Mammary epithelial cell (primary cell): ENCODE data around the gene RASGRP1.

Experiments used
- EZH2 ChIP-seq: IDR thresholded peaks from 2 replicates; pipeline ENCODE4 v1.6.1; 2012; ENCODE audit warnings: low read length, inconsistent platforms, borderline replicate concordance
- TF ChIP-seq, protein P1 (sequence below), 2 donors: IDR thresholded peaks in 1 of 2; conservative IDR thresholded peaks in 1 of 2; 2 replicates each; pipeline ENCODE4 v1.5.1; 2011 to 2012; ENCODE audit warnings: inconsistent platforms in 2 of 2, low read length in 2 of 2, mild to moderate bottlenecking in 2 of 2, control low read depth in 1 of 2, low read depth in 1 of 2; ENCODE audit not compliant: insufficient read depth in 1 of 2; ENCODE audit errors: extremely low read depth in 1 of 2

DNA sequence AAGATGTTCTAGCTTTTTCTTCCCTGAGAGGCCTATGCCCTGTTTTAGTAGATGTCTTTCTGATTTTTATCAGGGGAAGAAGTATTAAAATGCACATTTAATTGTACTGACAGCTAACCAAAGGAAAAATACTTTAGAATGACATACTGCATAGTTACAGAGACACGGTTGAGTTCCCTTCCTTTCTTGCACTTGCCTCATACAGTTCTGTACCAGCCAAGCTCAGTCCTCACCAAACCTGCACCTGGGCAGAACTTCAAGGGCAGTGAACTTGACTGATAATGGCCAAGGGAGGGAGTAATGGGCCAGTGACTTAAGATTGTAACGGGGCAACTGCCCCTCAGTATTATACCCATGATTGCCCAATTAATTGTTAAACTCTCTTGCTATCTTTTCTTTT lies 34.1 kb upstream of the RASGRP1 start:
- TF ChIP-seq, protein P1, sequence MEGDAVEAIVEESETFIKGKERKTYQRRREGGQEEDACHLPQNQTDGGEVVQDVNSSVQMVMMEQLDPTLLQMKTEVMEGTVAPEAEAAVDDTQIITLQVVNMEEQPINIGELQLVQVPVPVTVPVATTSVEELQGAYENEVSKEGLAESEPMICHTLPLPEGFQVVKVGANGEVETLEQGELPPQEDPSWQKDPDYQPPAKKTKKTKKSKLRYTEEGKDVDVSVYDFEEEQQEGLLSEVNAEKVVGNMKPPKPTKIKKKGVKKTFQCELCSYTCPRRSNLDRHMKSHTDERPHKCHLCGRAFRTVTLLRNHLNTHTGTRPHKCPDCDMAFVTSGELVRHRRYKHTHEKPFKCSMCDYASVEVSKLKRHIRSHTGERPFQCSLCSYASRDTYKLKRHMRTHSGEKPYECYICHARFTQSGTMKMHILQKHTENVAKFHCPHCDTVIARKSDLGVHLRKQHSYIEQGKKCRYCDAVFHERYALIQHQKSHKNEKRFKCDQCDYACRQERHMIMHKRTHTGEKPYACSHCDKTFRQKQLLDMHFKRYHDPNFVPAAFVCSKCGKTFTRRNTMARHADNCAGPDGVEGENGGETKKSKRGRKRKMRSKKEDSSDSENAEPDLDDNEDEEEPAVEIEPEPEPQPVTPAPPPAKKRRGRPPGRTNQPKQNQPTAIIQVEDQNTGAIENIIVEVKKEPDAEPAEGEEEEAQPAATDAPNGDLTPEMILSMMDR (conservative IDR thresholded peaks at IDR 0.05 in 1 of 2, IDR thresholded peaks at IDR 0.05 in 1 of 2; ENCODE audit: extremely low read depth in 1 of 2, insufficient read depth in 1 of 2, low read depth in 1 of 2, low read length in 2 of 2): no peak
- no peak for TF ChIP-seq EZH2
